HG03175 (cell line): ENCODE results near the gene TEKTIP1.
"Not testable (repeated sequence)": the region's sequence is repeated elsewhere in the genome, so short reads cannot be mapped to it uniquely, and the experiment has no call there.

Experiments used
- ATAC-seq: cut with Tn5 transposase; IDR thresholded peaks from one replicate; pipeline ENCODE4 v1.9.1; 2021; ENCODE audit warnings: mild to moderate bottlenecking, moderate library complexity; ENCODE audit not compliant: unreplicated experiment

TEKTIP1 gene

GRCh38 chr19:3581792-3582191, 42.8 kb downstream of the TEKTIP1 start:
- not testable (repeated sequence) for ATAC-seq

DNA sequence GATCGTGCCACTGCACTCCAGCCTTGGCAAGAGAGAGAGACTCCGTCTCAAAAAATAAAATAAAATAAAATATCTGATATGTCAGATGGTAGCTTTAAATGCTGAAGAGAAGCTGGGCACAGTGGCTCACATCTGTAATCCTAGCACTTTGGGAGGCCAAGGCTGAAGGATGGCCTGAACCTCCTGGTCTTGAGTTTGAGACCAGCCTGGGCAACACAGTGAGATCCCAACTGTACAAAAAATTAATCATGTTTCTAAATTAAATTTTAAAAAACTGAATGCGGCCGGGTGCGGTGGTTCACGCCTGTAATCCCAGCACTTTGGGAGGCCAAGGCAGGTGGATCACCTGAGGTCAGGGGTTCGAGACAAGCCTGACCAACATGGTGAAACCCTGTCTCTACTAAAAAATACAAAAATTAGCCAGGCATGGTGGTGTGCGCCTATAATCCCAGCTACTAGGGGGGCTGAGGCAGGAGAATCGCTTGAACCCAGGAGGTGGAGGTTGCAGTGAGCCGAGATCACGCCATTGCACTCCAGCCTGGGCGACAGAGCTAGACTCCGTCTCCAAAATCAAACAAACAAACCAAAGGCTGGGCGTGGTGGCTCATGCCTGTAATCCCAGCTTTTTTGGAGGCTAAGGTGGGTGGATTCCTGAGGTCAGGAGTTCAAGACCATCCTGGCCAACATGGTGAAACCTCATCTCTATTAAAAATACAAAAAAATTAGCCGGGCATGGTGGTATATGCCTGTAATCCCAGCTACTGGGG, 45.2 kb downstream of the TEKTIP1 start:
- not testable (repeated sequence) for ATAC-seq

DNA sequence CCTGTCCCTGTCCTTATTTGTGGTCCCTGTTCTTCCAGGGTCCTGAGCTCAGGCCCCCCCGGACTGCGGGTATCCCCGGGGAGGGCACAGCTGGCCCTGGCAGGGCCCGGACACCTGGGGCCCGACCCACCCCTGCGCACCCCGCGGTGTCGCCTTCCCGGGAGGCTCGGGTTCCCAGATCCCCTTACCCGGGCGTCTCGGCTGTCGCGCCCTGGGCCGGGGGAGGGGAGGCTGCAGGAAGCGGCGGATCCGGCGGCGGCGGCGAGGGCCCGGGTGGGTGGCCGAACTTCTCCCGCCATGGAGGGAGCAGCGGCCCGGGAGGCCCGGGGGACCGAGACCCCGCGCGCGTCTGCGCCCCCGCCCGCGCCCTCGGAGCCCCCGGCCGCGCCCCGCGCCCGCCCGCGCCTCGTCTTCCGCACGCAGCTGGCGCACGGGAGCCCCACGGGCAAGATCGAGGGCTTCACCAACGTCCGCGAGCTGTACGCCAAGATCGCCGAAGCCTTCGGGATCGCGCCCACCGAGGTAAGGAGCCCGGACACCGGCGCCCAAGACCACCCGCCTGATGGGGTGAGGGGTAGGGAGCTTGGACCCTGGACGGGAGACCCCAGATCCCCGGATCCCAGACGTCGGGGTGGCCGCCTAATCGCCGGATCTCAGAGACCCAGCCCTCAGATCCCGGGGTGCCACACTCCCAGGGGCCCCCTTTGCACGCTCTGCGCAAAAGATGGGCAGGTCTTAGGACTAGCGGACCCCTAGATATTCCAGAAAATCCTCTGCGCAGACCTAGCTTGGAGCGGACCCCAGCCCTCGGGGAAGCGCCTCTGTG, 46.5 kb downstream of the TEKTIP1 start, which contains the start of gene GIPC3:
TSS of gene GIPC3 (plus strand) at position 178 of the 826 bp plus-strand sequence. CDS start at position 298, 120 bp downstream.
- no peak for ATAC-seq

DNA sequence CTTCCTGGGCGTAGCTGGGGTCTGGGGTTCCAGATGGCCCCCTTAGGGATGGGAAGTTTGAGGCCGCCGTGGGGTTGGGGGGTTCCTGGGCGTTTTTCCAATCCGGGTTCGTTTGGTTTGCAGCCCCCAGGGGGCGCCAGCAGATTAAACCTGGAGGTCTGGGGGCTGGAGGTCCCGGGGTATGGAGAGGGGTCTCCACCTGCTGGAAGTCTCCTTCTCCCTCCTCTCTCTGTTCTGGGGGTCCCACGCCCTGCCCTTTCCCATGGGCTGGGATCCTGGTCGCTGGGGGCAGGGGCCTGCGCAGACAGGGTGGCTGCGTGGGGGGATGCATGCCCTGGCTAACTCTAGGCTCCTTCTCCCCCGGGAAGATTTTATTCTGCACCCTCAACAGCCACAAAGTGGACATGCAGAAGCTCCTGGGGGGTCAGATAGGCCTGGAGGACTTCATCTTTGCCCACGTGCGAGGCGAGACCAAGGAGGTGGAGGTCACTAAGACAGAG, 47.2 kb downstream of the TEKTIP1 start:
- no peak for ATAC-seq

DNA sequence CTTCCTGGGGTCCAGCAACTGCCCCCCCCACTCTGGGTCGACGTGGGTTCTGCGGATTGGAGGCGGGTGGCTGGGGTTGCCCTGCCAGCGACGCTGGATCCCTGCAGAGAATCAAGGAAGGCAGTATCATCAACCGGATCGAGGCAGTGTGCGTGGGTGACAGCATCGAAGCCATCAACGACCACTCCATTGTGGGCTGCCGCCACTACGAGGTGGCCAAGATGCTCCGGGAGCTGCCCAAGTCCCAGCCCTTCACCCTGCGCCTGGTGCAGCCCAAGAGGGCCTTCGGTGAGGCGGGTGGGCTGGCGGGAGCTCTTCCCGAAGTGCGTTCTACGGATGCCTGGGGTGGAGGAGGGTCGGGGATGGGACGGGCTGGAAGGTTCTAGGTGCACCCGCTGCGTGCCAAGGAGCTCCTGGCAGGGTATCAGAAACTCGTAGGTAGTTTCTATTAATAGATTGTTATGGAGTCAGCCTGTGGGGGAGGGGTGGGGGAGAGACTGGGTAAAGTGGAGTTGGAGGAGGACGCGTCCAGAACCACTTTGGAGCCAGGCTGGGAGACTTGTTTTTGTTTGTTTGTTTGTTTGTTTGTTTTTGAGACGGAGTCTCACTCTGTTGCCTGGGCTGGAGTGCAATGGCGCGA, 47.9 kb downstream of the TEKTIP1 start:
- no peak for ATAC-seq

DNA sequence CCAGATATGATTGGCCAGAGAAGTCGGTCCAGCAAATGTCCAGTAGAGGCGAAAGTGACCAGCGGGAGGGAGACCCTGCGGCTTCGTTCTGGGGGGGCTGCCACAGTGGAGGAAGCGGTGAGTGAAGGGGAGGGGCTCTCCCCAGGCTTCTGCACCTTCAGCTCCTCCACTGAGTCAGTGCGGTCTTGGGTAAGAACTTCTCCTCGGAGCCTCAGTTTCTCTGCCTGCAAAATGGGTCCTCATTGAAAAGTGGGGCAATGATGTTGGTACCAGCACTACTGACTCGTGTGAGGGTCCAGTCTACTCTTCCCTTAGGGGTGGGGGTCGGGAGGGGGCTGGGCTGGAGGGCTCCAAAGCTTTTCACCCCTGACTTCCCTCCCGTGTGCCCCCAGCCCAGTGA, 50.5 kb downstream of the TEKTIP1 start:
- no peak for ATAC-seq

DNA sequence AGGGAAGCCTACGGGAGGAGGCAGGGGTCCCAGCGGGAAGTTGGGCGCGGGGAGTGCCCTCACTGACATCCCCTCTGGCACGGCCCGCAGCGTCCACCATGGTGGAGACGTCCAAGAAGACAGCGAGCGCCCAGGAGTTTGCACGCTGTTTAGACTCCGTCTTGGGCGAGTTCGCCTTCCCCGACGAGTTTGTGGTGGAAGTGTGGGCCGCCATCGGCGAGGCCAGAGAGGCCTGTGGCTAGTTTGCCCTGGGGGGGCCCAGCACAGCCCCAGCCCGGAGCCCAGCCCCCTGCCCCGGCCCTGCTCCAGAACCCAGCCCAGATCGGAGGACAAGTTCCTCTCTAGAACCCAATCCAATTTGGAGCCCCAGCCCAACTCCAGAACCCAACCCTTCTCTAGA, 51.0 kb downstream of the TEKTIP1 start:
- ATAC-seq: no peak

- no peak for ATAC-seq
Measured at GRCh38 chr19:3590991-3591659, 52.2 kb downstream of the TEKTIP1 start.

- ATAC-seq: no peak
Measured at GRCh38 chr19:3591876-3592613, 53.1 kb downstream of the TEKTIP1 start.

GRCh38 chr19:3593156-3593555, 54.2 kb downstream of the TEKTIP1 start:
- ATAC-seq: no peak
